Ascending aorta (tissue), 2 donors: ENCODE results near the gene XRCC3. TPM values are rescaled to one million over a fixed set of nuclear protein-coding genes. Genes with fewer than 3 reads are reported as not detected.

Experiments
- DNase-seq, 2 donors: peaks; one replicate each; pipeline ENCODE4 v3.0.0-alpha.2; 2019; ENCODE audit warnings: low spot score in 2 of 2
- H3K27ac ChIP-seq, 2 donors: fragments of 200-600 bp; sonication (generic); one replicate each; pipeline ENCODE4 v1.5.1; 2016 to 2017; ENCODE audit warnings: mild to moderate bottlenecking in 1 of 2
- H3K27me3 ChIP-seq: fragments of 200-600 bp; sonication (generic); one replicate; pipeline ENCODE4 v1.5.1; 2017
- H3K36me3 ChIP-seq, 2 donors: fragments of 200-600 bp; sonication (generic); one replicate each; pipeline ENCODE4 v1.5.1; 2016
- H3K4me1 ChIP-seq, 2 donors: fragments of 200-600 bp; sonication (generic); one replicate each; pipeline ENCODE4 v1.5.1; 2016 to 2017; ENCODE audit warnings: mild to moderate bottlenecking in 1 of 2
- H3K4me3 ChIP-seq, 2 donors: fragments of 200-600 bp; sonication (generic); one replicate each; pipeline ENCODE4 v1.5.1; 2016 to 2017; ENCODE audit warnings: mild to moderate bottlenecking in 1 of 2
- H3K9me3 ChIP-seq, 2 donors: fragments of 200-600 bp; sonication (generic); one replicate each; pipeline ENCODE4 v1.5.1; 2016
- CTCF ChIP-seq, 3 experiments: fragments of 200-600 bp in 2 of 3; fragments of 450-650 bp in 1 of 3; sonication (generic) in 2 of 3; IDR thresholded peaks; one replicate each; pipeline ENCODE4 v1.5.1; 2016 to 2019; ENCODE audit warnings: antibody characterized with exemption in 3 of 3, mild to moderate bottlenecking in 1 of 3, moderate library complexity in 1 of 3
- intact Hi-C: fragments of 100-400 bp; cut with DNase I; formaldehyde crosslinking; loops from one replicate; pipeline ENCODE4 v1.15.1; 2023
- total RNA-seq: library from RNA; depleted of rRNA; stranded (reverse); fragments of >200 nt; gene quantifications from one replicate; pipeline ENCODE4 v1.1.0, GENCODE V29; 2016

XRCC3 gene
- total RNA-seq, 1 donor from 2014 or later: 9.0 TPM

GRCh38 chr14:103727313-103727980, 12.2 kb upstream of the XRCC3 start:
- DNase-seq: no peak
- no peak for TF ChIP-seq CTCF (IDR thresholded peaks at IDR 0.05)
- peaks cover 48% of the 10 kb centered on the region in 2 donors for H3K36me3 ChIP-seq
- no peak overlapping the region for H3K27ac ChIP-seq
- H3K4me3 ChIP-seq: no peak overlapping the region
- peaks cover 19 to 32% of the 10 kb centered on the region in 2 donors for H3K4me1 ChIP-seq
- no peaks in the 10 kb centered on the region for H3K27me3 ChIP-seq
- intact Hi-C loops: no loop called here
- no peaks in the 10 kb centered on the region for H3K9me3 ChIP-seq

GRCh38 chr14:103726474-103726873, 11.2 kb upstream of the XRCC3 start:
- intact Hi-C loops: no loop called here
- H3K4me3 ChIP-seq: no peak overlapping the region
- no peak for TF ChIP-seq CTCF (IDR thresholded peaks at IDR 0.05)
- no peak for DNase-seq
- H3K9me3 ChIP-seq: no peaks in the 10 kb centered on the region
- no peaks in the 10 kb centered on the region for H3K27me3 ChIP-seq
- H3K36me3 ChIP-seq: peaks cover 41 to 42% of the 10 kb centered on the region in 2 donors
- peak overlapping the region in 1 of 2 donors; percentile 86 for H3K27ac ChIP-seq
- H3K4me1 ChIP-seq: peaks cover 19 to 36% of the 10 kb centered on the region in 2 donors

GRCh38 chr14:103725739-103726395, 10.6 kb upstream of the XRCC3 start:
- no peaks in the 10 kb centered on the region for H3K27me3 ChIP-seq
- no peak overlapping the region for H3K4me3 ChIP-seq
- peak overlapping the region; percentile 86 to 87 for H3K27ac ChIP-seq
- intact Hi-C loops: no loop called here
- DNase-seq: no peak
- no peak for TF ChIP-seq CTCF (IDR thresholded peaks at IDR 0.05)
- no peaks in the 10 kb centered on the region for H3K9me3 ChIP-seq
- peaks cover 19 to 39% of the 10 kb centered on the region in 2 donors for H3K4me1 ChIP-seq
- peaks cover 41% of the 10 kb centered on the region in 2 donors for H3K36me3 ChIP-seq

GRCh38 chr14:103725001-103725682, 9.9 kb upstream of the XRCC3 start:
- Histone ChIP-seq H3K4me1 (peaks cover 16 to 34% of the 10 kb centered on the region in 2 donors), H3K27me3 (no peaks in the 10 kb centered on the region), H3K4me3 (no peak overlapping the region), H3K27ac (peak overlapping the region; percentile 86 to 87), H3K9me3 (no peaks in the 10 kb centered on the region), H3K36me3 (peaks cover 34 to 35% of the 10 kb centered on the region in 2 donors)
- no peak for TF ChIP-seq CTCF (IDR thresholded peaks at IDR 0.05)
- no peak for DNase-seq
- intact Hi-C loops: no loop called here

GRCh38 chr14:103724116-103724515, 8.9 kb upstream of the XRCC3 start:
- H3K27me3 ChIP-seq: no peaks in the 10 kb centered on the region
- H3K4me3 ChIP-seq: peak overlapping the region in 1 of 2 donors; percentile 39
- no peaks in the 10 kb centered on the region for H3K9me3 ChIP-seq
- intact Hi-C loops: loop anchor here (5.0 kb wide), 1 partner anchor 123 kb away; the partner anchor contains the start of gene PPP1R13B
- H3K4me1 ChIP-seq: peaks cover 16 to 38% of the 10 kb centered on the region in 2 donors
- H3K36me3 ChIP-seq: peaks cover 24% of the 10 kb centered on the region in 2 donors
- peak in 1 of 2 donors; percentile 87 for DNase-seq
- peak; percentile 11 to 41 (median 31) for TF ChIP-seq CTCF (IDR thresholded peaks at IDR 0.05)
- peak overlapping the region; percentile 86 to 87 for H3K27ac ChIP-seq
